ENCODE data around the gene RNF115. TPM values are rescaled to one million over a fixed set of nuclear protein-coding genes. Genes with fewer than 3 reads are reported as not detected.

RNF115 gene
- total RNA-seq, 4 donors from 2014 or later, result 23.7 to 24.9 (median 23.8) TPM

DNA sequence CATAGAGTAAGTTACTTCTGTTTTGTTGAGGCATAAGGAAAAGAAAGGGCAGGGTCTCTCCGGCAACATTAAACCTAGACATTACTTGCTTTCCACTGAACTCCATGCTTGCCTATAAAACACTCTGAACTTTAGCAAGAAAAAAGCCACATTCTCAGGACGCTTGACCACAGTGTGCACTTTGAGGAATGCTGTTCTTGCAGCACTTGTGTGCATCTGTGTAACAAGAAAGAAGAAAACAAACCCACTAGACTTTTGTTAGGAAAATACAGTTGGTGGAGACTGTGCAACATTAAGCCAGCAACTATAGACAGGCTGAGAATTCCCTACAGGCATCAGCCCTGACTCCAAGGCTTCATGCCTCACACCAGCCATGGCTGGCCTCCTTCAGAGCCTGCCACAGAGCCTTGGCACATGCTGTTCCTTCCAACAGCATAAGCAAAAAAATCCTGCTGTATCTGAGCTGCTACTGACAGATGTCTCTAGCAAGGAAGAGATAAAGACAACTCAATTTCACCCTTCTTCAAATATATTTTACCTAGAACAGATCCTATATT is 122.5 kb downstream of the RNF115 start:
- H3K27me3 ChIP-seq, result no peaks in the 10 kb centered on the region
- 40 to 51% methylated on average over 2 of the region's 2 CpGs for WGBS, 2 donors

DNA sequence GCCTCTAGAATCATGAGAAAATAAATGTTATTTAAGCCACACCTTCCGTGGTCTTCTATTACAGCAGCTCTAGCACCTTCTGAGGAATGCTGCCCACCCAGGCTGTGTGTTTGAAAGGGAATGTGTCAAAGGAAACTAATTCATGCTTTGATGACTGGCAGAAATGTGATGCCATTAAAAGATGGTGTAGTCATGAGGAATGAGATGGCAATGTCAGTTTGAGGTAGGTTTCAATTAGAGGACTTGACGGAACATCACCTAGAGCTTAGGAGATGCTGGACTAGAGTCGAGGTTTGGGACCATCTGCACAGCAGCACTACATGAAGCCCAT is 127.3 kb downstream of the RNF115 start:
- H3K4me1 ChIP-seq, result no peaks in the 10 kb centered on the region
- 88 to 94% methylated on average over 3 of the region's 3 CpGs for WGBS, 2 donors
- no peak for DNase-seq (ENCODE audit: low spot score in 2 of 2)

More for the DNA sequence above, 122.5 kb downstream of the RNF115 start:
- DNase-seq (ENCODE audit: low spot score in 2 of 2), result no peak
- H3K36me3 ChIP-seq, result no peaks in the 10 kb centered on the region
- no peaks in the 10 kb centered on the region for H3K9me3 ChIP-seq
- H3K27ac ChIP-seq, result no peak overlapping the region
- no peaks in the 10 kb centered on the region for H3K4me1 ChIP-seq
- H3K4me3 ChIP-seq, result no peak overlapping the region
- TF ChIP-seq POLR2A (IDR thresholded peaks at IDR 0.05) (no peak), EP300 (IDR thresholded peaks at IDR 0.05) (no peak)
- TF ChIP-seq, protein P1, sequence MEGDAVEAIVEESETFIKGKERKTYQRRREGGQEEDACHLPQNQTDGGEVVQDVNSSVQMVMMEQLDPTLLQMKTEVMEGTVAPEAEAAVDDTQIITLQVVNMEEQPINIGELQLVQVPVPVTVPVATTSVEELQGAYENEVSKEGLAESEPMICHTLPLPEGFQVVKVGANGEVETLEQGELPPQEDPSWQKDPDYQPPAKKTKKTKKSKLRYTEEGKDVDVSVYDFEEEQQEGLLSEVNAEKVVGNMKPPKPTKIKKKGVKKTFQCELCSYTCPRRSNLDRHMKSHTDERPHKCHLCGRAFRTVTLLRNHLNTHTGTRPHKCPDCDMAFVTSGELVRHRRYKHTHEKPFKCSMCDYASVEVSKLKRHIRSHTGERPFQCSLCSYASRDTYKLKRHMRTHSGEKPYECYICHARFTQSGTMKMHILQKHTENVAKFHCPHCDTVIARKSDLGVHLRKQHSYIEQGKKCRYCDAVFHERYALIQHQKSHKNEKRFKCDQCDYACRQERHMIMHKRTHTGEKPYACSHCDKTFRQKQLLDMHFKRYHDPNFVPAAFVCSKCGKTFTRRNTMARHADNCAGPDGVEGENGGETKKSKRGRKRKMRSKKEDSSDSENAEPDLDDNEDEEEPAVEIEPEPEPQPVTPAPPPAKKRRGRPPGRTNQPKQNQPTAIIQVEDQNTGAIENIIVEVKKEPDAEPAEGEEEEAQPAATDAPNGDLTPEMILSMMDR (IDR thresholded peaks at IDR 0.05), result no peak

GRCh38 chr1:145695821-145696629 is 127.9 kb downstream of the RNF115 start:
- DNase-seq (ENCODE audit: low spot score in 2 of 2), result no peak
- Histone ChIP-seq H3K27me3 (no peaks in the 10 kb centered on the region), H3K36me3 (no peaks in the 10 kb centered on the region), H3K4me3 (no peak overlapping the region), H3K4me1 (no peaks in the 10 kb centered on the region), H3K9me3 (no peaks in the 10 kb centered on the region), H3K27ac (no peak overlapping the region)
- WGBS, 2 donors, result 81 to 82% methylated on average over 5 of the region's 5 CpGs
- TF ChIP-seq, protein P1 (IDR thresholded peaks at IDR 0.05), result no peak
- TF ChIP-seq POLR2A (IDR thresholded peaks at IDR 0.05) (no peak), EP300 (IDR thresholded peaks at IDR 0.05) (no peak)

More for the DNA sequence above, 127.3 kb downstream of the RNF115 start:
- Histone ChIP-seq H3K36me3 (no peaks in the 10 kb centered on the region), H3K27ac (no peak overlapping the region), H3K4me3 (no peak overlapping the region), H3K9me3 (no peaks in the 10 kb centered on the region), H3K27me3 (no peaks in the 10 kb centered on the region)
- TF ChIP-seq POLR2A (IDR thresholded peaks at IDR 0.05) (no peak), EP300 (IDR thresholded peaks at IDR 0.05) (no peak)
- TF ChIP-seq, protein P1 (IDR thresholded peaks at IDR 0.05), result no peak

- Histone ChIP-seq H3K36me3 (no peaks in the 10 kb centered on the region), H3K4me1 (no peaks in the 10 kb centered on the region), H3K27me3 (no peaks in the 10 kb centered on the region), H3K4me3 (no peak overlapping the region), H3K27ac (no peak overlapping the region), H3K9me3 (no peaks in the 10 kb centered on the region)
- TF ChIP-seq EP300 (IDR thresholded peaks at IDR 0.05), result no peak
- TF ChIP-seq POLR2A (IDR thresholded peaks at IDR 0.05), result no peak
- TF ChIP-seq, protein P1 (IDR thresholded peaks at IDR 0.05), result no peak
- no peak for DNase-seq (ENCODE audit: low spot score in 2 of 2)
- 87 to 90% methylated on average over 11 of the region's 11 CpGs for WGBS, 2 donors
Measured at GRCh38 chr1:145692785-145693443, 131.0 kb downstream of the RNF115 start.

All from tibial nerve (tissue), 4 donors.